Right cardiac atrium (tissue), 5 donors: Measurements from ENCODE around the gene MYO5A. TPM values are rescaled to one million over a fixed set of nuclear protein-coding genes. Genes with fewer than 3 reads are reported as not detected.
A peak's percentile ranks its signal among the peaks of the same experiment; 100 is the strongest.
"Not testable (repeated sequence)": the region's sequence is repeated elsewhere in the genome, so short reads cannot be mapped to it uniquely, and the experiment has no call there.

Experiments used
- ATAC-seq, 2 donors: fragments of 200-7000 bp; cut with Tn5 transposase; one replicate each; pipeline versions ENCODE4 v1.8.0 to v1.9.1; 2020; ENCODE audit warnings: moderate library complexity in 2 of 2, mild to moderate bottlenecking in 1 of 2
- DNase-seq, 3 donors: peaks; one replicate each; pipeline ENCODE4 v3.0.0-alpha.2; 2020
- H3K27ac ChIP-seq: one replicate; pipeline ENCODE4 v1.5.1; 2013; ENCODE audit warnings: mild to moderate bottlenecking, low read length, control low read depth, moderate library complexity
- H3K27me3 ChIP-seq: one replicate; pipeline ENCODE4 v1.6.1; 2013; ENCODE audit not compliant: control insufficient read depth, insufficient read depth
- H3K4me1 ChIP-seq: one replicate; pipeline ENCODE4 v1.6.1; 2013; ENCODE audit warnings: low read length; ENCODE audit not compliant: control insufficient read depth, insufficient read depth
- H3K4me3 ChIP-seq: one replicate; pipeline ENCODE4 v1.5.1; 2013; ENCODE audit warnings: low read length, control low read depth
- H3K9me3 ChIP-seq: one replicate; pipeline ENCODE4 v1.6.1; 2013; ENCODE audit warnings: low read length; ENCODE audit not compliant: control insufficient read depth
- WGBS: extraction: QIAGEN DNeasy Blood & Tissue Kit; methylation state at CpG from one replicate; pipeline ENCODE4 v1.1.7; 2013; 5-methylcytosine and 5-hydroxymethylcytosine counted together
- intact Hi-C, 4 donors: fragments of 100-400 bp; cut with DNase I; formaldehyde crosslinking; loops; one replicate each; pipeline versions ENCODE4 v1.11.0 to v1.14.0; 2022 to 2023
- polyA plus RNA-seq: library from polyadenylated mRNA; stranded (reverse); fragments of 200-250 nt; gene quantifications from one replicate; pipeline ENCODE4 v1.2.3, GENCODE V29; 2013
- total RNA-seq, 4 donors: library from RNA; stranded (reverse); fragmentation: NEBNext Ultra II Directional; extraction: Animal tissue kit (Norgen Biotek cat#: 25700); gene quantifications; one replicate each; pipeline ENCODE4 v1.2.1, GENCODE V29; 2021
- donor health status: healthy with polysubstance abuse.
- donor health status: DM: no; HTN: yes; CAD: no.
- donor health status: DM: no; HTN: no; CAD: no.
- donor health status: DM: no; HTN: yes; CAD: no; lungs with severe emphysema.
- donor health status: DM: yes; HTN: yes; CAD: no.

The MYO5A gene
- total and polyA plus RNA-seq, 5 donors, result 4.1 to 17.7 (median 11.0) TPM

DNA sequence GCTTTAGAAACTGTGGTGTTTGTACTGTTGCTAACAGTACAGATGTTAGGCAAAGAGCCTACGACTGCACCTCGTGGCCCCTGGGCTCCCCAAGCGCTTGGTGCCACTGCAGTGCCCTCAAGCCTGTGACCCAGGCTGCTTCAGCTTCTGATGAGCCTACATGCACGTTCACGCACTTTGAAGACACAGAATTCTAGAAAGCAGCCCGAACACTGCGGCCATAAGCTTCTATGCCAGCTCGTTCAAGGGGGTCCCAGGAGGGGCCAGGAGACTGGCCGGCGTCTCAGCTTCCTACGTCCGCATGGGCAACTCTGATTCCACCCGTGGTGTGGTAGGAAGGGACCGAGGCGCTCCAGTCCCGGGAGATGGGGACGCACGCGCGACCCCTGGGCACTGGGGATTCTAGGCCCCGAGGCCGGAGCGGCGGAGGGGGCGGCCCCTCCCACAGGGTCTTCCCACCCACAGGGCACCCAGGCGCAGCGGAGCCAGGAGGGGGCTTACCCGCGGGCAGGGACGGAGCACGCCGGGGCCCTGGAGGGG lies 233.7 kb downstream of the MYO5A start:
- DNase-seq, result no peak
- peaks cover 6% of the 10 kb centered on the region for H3K4me1 ChIP-seq
- H3K27ac ChIP-seq, result no peak overlapping the region
- H3K9me3 ChIP-seq, result no peaks in the 10 kb centered on the region
- no peaks in the 10 kb centered on the region for H3K27me3 ChIP-seq
- ATAC-seq, result peak; percentile 9 to 34
- 7% methylated on average over 32 of the region's 32 CpGs for WGBS
- peak overlapping the region; percentile 66 for H3K4me3 ChIP-seq
- intact Hi-C loops, result no loop called here

DNA sequence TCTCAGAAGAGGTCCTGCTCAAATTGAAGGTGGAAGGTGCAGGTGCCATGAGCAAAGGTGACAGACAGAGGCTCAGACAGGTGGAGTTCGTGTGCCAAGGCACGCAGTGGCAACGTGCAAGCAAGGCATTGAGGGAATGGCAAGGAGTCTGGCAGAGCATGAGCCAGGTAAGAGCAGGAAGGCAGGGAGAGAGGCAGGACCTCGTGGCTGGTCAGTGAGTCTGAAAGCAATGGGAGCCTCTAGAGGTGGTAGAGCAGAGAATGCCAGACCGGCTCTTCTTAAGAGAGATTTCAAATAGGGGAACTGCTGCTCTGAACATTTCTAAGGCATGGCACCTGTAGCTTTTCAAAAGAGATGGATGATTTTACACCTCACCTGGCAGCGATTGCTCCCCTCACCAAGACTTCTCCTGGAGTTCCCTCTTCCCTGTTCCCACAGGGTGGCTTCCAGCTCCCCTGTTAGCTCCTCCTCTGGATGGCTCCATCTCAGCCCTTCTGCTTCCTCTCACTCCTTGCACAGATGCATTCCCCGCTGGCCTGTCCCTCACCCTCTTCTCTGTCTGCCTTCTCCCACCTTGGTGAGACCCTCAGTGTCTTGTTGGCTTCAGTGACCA lies 235.8 kb downstream of the MYO5A start:
- Histone ChIP-seq H3K27ac (no peak overlapping the region), H3K27me3 (no peaks in the 10 kb centered on the region), H3K4me3 (no peak overlapping the region), H3K9me3 (no peaks in the 10 kb centered on the region), H3K4me1 (peaks cover 6% of the 10 kb centered on the region)
- WGBS, result 83% methylated on average over 7 of the region's 7 CpGs
- DNase-seq, result no peak
- intact Hi-C loops, result no loop called here
- ATAC-seq, result no peak

DNA sequence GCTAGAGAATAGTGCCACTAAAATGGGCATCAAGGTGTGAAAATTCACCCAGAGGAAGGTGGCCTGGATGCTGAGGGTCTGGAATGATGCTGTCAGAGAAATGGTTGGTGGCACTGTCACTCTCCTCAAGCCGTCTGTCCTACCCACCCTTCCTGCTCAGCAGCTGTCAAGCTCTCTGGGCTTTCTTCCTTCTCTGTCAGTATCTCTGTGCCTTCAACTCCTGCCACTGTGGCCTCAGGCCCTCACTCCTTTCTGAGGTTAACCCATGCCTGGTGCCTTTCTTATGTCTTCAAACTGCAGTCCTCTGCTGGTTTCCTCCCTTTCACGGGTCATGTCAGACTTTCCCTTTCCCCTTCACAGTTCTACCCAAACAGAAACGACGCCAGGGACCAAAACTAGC lies 237.5 kb downstream of the MYO5A start:
- Histone ChIP-seq H3K27ac (no peak overlapping the region), H3K27me3 (no peaks in the 10 kb centered on the region), H3K9me3 (no peaks in the 10 kb centered on the region), H3K4me3 (no peak overlapping the region), H3K4me1 (peaks cover 6% of the 10 kb centered on the region)
- intact Hi-C loops, result no loop called here
- 78% methylated on average over 4 of the region's 4 CpGs for WGBS
- no peak for ATAC-seq
- DNase-seq, result no peak

DNA sequence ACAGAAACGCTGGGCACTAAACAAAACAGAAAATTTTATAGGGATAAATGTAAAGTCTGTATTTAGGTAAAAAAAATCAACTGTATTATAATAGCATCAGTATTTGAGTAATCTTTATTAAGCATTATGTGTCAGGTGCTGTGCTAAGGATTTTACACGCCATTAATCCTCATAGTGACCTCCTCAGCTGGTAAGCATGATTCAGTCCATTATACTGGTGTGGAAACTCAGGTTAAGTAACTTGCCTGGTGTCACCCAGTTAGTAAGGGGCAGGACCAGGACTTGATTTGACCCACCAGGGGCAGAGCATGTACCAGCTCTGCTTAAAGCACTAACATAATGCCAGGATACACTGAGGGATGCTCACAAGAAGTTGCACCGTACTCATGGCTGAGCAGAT lies 237.9 kb downstream of the MYO5A start:
- H3K4me1 ChIP-seq, result peaks cover 6% of the 10 kb centered on the region
- intact Hi-C loops, result no loop called here
- ATAC-seq (no peak), DNase-seq (no peak)
- WGBS, result 91% methylated on average over 3 of the region's 3 CpGs
- H3K9me3 ChIP-seq, result no peaks in the 10 kb centered on the region
- no peak overlapping the region for H3K27ac ChIP-seq
- H3K27me3 ChIP-seq, result no peaks in the 10 kb centered on the region
- no peak overlapping the region for H3K4me3 ChIP-seq

DNA sequence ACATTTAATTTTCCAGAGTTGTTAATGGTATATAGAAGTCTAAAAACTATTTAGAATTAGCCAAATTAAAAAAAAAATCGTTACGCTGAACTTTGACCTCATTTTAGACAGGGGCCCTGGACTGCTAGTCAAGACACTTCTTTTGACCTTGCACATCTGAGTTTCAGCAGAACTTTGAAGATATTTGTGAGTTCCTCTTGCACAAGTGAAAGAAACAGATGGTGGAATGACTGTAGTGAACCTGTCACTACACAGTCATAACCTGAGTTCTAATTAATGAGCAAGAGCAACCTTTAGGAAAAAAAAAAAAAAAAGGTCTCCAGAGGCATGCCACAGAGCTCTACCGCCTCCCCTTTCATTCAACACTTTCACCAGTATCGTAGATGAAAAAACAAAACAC lies 238.4 kb downstream of the MYO5A start:
- whole genome bisulfite sequencing, result 60% methylated on average over 4 of the region's 4 CpGs
- ATAC-seq, result no peak
- peaks cover 6% of the 10 kb centered on the region for H3K4me1 ChIP-seq
- H3K9me3 ChIP-seq, result no peaks in the 10 kb centered on the region
- no peak for DNase-seq
- no peak overlapping the region for H3K4me3 ChIP-seq
- H3K27me3 ChIP-seq, result no peaks in the 10 kb centered on the region
- no peak overlapping the region for H3K27ac ChIP-seq
- intact Hi-C loops, result no loop called here

DNA sequence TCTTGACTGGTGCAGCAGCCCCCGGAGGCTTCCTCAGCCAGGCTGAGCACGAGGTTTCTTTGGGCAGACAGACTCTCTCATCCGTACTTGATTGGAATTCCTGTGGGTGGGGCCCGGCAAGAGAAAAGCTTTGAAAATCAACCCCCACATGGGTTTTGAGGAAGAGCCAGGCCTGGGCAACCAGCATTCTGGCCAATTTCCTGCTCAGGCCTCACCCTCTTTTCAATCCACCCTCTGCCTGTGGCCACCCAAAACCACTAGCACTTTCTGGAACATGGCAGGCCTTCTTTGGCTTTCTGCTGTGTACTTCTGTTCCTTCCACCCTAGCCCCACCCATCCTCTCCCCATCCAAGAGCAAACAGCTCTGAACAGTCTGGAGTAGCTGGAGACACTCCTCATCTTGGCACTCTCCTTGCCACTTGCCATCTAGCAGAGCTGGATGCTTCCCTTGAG lies 239.0 kb downstream of the MYO5A start:
- intact Hi-C loops, result no loop called here
- Histone ChIP-seq H3K4me3 (no peak overlapping the region), H3K27ac (no peak overlapping the region), H3K27me3 (no peaks in the 10 kb centered on the region), H3K4me1 (peaks cover 3% of the 10 kb centered on the region), H3K9me3 (no peaks in the 10 kb centered on the region)
- DNase-seq (no peak), ATAC-seq (no peak)
- WGBS, result 61% methylated on average over 4 of the region's 4 CpGs

DNA sequence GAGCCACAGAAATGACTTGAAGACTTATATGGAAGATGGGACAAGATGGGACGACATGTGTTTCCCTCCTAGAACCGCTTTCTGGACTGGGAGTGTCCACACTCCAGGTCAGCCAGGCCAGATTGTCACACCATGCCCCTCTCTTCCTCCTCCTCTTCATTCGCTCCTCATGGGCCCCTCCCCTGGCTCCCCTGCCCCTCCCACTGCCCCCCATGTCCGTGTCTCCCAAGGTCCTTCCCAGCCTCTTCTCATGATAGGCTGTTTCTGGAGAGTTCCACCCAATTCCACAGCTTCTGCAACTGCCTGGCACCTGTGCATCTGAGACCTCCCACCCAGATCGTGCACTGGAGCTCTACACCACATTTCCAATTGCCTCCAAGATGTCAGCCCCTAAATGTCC lies 239.7 kb downstream of the MYO5A start:
- DNase-seq, result no peak
- no peaks in the 10 kb centered on the region for H3K27me3 ChIP-seq
- intact Hi-C loops, result no loop called here
- H3K4me3 ChIP-seq, result no peak overlapping the region
- no peak overlapping the region for H3K27ac ChIP-seq
- no peaks in the 10 kb centered on the region for H3K9me3 ChIP-seq
- WGBS, result 89% methylated on average over 5 of the region's 5 CpGs
- no peak for ATAC-seq
- peaks cover 2% of the 10 kb centered on the region for H3K4me1 ChIP-seq

DNA sequence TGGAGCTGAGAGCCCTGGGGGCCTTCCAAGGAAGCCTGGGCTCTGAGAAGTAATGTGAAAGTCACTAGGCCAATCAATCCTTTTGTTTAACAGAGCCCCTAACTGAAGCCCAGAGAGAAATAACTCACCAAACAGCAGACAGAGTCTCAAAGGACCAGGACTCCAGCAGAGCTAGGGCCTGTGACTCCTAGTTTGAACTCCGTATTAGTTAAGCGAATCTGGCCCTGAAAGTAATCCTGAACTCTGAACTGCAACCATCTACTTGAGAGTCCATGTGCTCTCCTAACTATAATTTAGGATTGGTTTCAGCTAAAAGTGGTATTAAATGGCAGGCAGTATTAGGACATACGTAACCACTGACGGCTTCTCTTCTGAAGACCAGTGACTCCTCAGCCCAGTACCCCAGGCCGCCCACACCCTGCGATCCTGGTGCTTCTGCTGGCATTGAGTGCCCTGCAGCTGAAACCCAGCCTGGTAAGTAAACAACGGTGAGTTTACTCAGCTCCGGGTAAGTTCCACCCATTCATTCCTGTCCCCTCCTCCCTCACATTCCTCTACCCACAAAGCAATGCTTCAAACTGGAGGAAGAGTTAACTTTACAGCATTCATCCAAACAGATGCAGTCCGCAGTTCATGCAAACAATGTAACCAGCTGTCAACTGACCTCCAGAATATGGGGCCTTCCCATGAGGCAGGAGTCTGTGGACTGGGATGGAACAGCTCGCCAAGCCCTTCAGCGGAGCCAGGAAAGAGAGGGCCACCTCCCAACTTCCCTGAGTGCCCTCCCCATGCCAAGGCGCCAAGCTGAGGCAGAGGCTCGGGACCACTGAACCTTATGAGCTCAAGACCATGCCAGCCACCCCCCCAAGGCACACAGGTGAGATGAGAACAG lies 240.4 kb downstream of the MYO5A start:
- Histone ChIP-seq H3K4me3 (no peak overlapping the region), H3K27me3 (no peaks in the 10 kb centered on the region), H3K9me3 (no peaks in the 10 kb centered on the region), H3K4me1 (peaks cover 2% of the 10 kb centered on the region), H3K27ac (no peak overlapping the region)
- 83% methylated on average over 13 of the region's 13 CpGs for WGBS
- no peak for DNase-seq
- intact Hi-C loops, result no loop called here
- ATAC-seq, result peak in 1 of 2 donors; percentile 46

DNA sequence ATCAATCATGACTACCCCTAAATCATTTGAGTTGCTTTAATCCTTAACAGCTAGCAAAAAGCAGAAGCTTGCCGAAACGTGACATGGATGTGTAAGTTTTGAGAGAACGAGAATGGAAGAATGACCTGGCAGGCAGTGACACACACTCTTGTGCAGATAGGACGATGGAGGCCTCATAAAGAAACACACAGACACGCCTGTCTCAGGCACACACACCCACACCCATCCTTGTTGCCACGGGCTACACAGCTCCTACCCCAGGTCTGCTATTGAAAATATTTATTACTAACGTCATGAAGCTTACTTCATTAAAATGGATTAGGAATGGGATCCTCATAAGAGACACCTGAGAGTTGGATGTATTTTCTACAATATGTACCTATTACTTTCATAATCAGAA lies 241.6 kb downstream of the MYO5A start:
- intact Hi-C loops, result no loop called here
- no peak overlapping the region for H3K27ac ChIP-seq
- ATAC-seq, result no peak
- no peaks in the 10 kb centered on the region for H3K27me3 ChIP-seq
- H3K4me1 ChIP-seq, result no peaks in the 10 kb centered on the region
- WGBS, result 89% methylated on average over 7 of the region's 7 CpGs
- no peak for DNase-seq
- no peaks in the 10 kb centered on the region for H3K9me3 ChIP-seq
- H3K4me3 ChIP-seq, result no peak overlapping the region

DNA sequence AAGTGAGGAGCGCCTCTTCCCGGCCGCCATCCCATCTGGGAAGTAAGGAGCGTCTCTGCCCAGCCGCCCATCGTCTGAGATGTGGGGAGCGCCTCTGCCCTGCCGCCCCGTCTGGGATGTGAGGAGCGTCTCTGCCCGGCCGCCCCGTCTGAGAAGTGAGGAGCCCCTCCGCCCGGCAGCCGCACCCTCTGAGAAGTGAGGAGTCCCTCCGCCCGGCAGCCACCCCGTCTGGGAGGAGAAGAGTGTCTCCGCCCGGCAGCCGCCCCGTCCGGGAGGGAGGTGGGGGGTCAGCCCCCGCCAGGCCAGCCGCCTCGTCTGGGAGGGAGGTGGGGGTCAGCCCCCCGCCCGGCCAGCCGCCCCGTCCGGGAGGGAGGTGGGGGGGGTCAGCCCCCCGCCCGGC lies 242.7 kb downstream of the MYO5A start:
- DNase-seq, H3K27me3 ChIP-seq, ATAC-seq, H3K9me3 ChIP-seq, H3K4me1 ChIP-seq, H3K27ac ChIP-seq, intact Hi-C loops, H3K4me3 ChIP-seq: not testable (repeated sequence)
- 97% methylated on average over 30 of the region's 34 CpGs for WGBS

DNA sequence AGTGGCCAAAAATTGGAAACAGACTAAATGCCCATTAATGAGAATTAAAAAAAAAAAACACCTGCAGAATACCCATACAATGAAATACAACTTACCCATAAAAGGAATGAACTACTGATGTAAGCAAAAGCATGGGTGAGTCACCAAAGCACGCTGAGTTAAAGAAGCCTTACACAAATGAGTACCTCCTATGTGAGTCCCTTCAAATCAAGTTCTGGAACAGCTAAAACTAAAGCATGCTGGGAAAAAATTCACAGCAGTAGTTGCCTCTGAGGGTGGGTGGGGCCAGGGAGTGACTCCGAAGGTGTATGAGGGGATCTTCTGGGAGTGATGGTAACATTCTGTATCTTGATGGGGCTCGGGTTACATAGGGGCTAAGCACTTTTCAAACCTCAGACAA lies 244.5 kb downstream of the MYO5A start:
- H3K27ac ChIP-seq, result no peak overlapping the region
- WGBS, result 88% methylated on average over 3 of the region's 3 CpGs
- intact Hi-C loops, result no loop called here
- H3K9me3 ChIP-seq, result no peaks in the 10 kb centered on the region
- no peak for ATAC-seq
- H3K4me1 ChIP-seq, result no peaks in the 10 kb centered on the region
- no peaks in the 10 kb centered on the region for H3K27me3 ChIP-seq
- no peak overlapping the region for H3K4me3 ChIP-seq
- no peak for DNase-seq
